ENCODE data around the gene SPOCK2. TPM values are rescaled to one million over a fixed set of nuclear protein-coding genes. Genes with fewer than 3 reads are reported as not detected.

The SPOCK2 gene
- total RNA-seq (ENCODE audit: low replicate concordance) = under 0.01 and 0.12 TPM in 2 replicates

DNA sequence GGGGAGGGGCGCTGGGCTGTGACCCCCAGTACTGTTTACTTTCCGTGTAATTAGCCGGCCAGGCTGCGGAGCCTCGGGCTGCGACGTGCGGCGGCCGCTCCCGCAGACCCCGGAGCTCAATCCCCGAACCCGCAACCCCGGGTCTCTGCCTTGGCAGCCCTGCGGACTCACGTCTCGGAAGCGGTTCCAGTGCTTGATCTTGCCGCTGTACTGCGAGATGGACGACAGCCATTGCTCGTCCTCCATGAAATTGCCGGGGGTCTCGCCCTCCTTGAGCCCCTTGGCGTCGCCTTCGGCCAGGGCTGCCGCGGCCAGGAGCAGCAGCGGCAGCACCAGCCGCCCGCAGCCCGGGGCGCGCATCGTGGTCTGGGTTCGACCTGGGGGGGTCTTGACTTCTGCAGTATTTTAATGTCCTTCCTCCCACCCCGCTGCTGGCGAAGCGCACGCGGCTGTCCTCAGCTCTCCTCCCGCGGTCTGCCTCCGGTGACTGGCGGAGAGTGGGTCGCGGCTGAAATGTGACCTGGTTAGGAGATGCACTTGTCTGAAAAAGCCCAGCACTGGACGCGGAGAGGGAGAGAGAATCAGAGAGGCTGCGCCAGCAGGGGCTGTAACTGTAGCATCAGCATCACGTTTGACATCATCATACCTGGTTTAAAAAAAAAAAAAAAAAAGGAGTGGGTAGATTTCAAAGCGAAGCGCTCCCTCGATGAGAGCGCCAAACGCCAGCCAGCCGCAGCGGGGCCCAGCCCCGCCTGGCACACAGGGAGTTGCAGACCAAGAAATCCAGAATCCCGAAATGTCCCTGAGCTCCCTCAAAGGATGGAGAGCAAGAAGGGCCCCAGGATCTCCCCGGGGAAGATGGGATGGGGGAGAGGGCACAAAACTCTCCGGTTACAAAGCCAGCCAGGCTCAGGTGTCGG lies at the start of gene SPOCK2:
TSS of gene SPOCK2 (minus strand) at position 583 of the 920 bp plus-strand sequence. CDS start at position 360, 223 bp downstream.

Other genes starting within 250 kb of the SPOCK2 start
- 702 and 1,088 TPM in 2 replicates for gene PSAP, start 237.3 kb downstream of the SPOCK2 start, total RNA-seq (ENCODE audit: low replicate concordance)
- 15.3 and 32.2 TPM in 2 replicates for gene CHST3, start 124.2 kb downstream of the SPOCK2 start, total RNA-seq (ENCODE audit: low replicate concordance)
- 35.8 and 39.1 TPM in 2 replicates for gene ANAPC16, start 127.5 kb upstream of the SPOCK2 start, total RNA-seq (ENCODE audit: low replicate concordance)
- gene ASCC1, start 127.7 kb upstream of the SPOCK2 start, total RNA-seq (ENCODE audit: low replicate concordance) = 16.8 and 17.7 TPM in 2 replicates
- 394 and 406 TPM in 2 replicates for gene DDIT4, start 185.4 kb upstream of the SPOCK2 start, total RNA-seq (ENCODE audit: low replicate concordance)

Data from smooth muscle cell of the coronary artery (primary cell).